OCI-LY1 (cell line): ENCODE measurements around the gene RAPGEF6.

Experiments
- H2AFZ ChIP-seq: fragments of 200-600 bp; sonication (generic), shearing (Covaris generic); 2 replicates; pipeline ENCODE4 v1.6.0; 2014; ENCODE audit warnings: antibody characterized with exemption, mild to moderate bottlenecking, low read length
- H3F3A ChIP-seq: fragments of 200-600 bp; sonication (generic), shearing (Covaris generic); 2 replicates; pipeline ENCODE4 v1.6.0; 2014; ENCODE audit warnings: mild to moderate bottlenecking, antibody characterized with exemption, low read length, moderate library complexity; ENCODE audit not compliant: insufficient read depth
- H3K27ac ChIP-seq: fragments of 200-600 bp; sonication (generic); 2 replicates; pipeline ENCODE4 v1.5.1; 2014; ENCODE audit warnings: low read length, mixed run types, mild to moderate bottlenecking, low read depth; ENCODE audit not compliant: poor library complexity, severe bottlenecking
- H3K27me3 ChIP-seq: fragments of 200-600 bp; sonication (generic); 2 replicates; pipeline ENCODE4 v1.6.0; 2014; ENCODE audit warnings: antibody characterized with exemption, mild to moderate bottlenecking, low read length, moderate library complexity; ENCODE audit not compliant: insufficient read depth
- H3K36me3 ChIP-seq: fragments of 200-600 bp; sonication (generic); 2 replicates; pipeline ENCODE4 v1.6.1; 2014; ENCODE audit warnings: mild to moderate bottlenecking, antibody characterized with exemption, low read length, moderate library complexity, mixed read lengths; ENCODE audit not compliant: insufficient read depth
- H3K4me1 ChIP-seq: fragments of 200-600 bp; sonication (generic); 2 replicates; pipeline ENCODE4 v1.5.1; 2014; ENCODE audit warnings: mild to moderate bottlenecking, low read length, moderate library complexity; ENCODE audit not compliant: insufficient read depth, severe bottlenecking
- H3K4me2 ChIP-seq: fragments of 200-600 bp; sonication (generic), shearing (Covaris generic); 2 replicates; pipeline ENCODE4 v1.6.1; 2014; ENCODE audit warnings: low read length
- H3K4me3 ChIP-seq: fragments of 200-600 bp; sonication (generic); 2 replicates; pipeline ENCODE4 v1.5.1; 2014; ENCODE audit warnings: low read length, low read depth, mild to moderate bottlenecking, mixed read lengths; ENCODE audit not compliant: poor library complexity, severe bottlenecking
- H3K79me2 ChIP-seq: fragments of 200-600 bp; shearing (Covaris generic); 2 replicates; pipeline ENCODE4 v1.6.1; 2016; ENCODE audit warnings: mixed run types, low read length, mixed read lengths; ENCODE audit not compliant: insufficient read depth
- H3K9ac ChIP-seq: fragments of 200-600 bp; sonication (generic), shearing (Covaris generic); 2 replicates; pipeline ENCODE4 v1.6.1; 2014; ENCODE audit warnings: mild to moderate bottlenecking, low read length, mixed read lengths
- H3K9me2 ChIP-seq: fragments of 200-600 bp; sonication (generic), shearing (Covaris generic); 2 replicates; pipeline ENCODE4 v1.6.1; 2014; ENCODE audit warnings: low read depth, mild to moderate bottlenecking, low read length, mixed read lengths
- H3K9me3 ChIP-seq: fragments of 200-600 bp; shearing (Covaris generic); 2 replicates; pipeline ENCODE4 v1.6.1; 2014; ENCODE audit warnings: low read length, mixed read lengths
- H4K20me1 ChIP-seq: fragments of 200-600 bp; sonication (generic), shearing (Covaris generic); 2 replicates; pipeline ENCODE4 v1.6.0; 2016; ENCODE audit warnings: mild to moderate bottlenecking, low read length; ENCODE audit not compliant: insufficient read depth
- CTCF ChIP-seq: fragments of 200-600 bp; sonication (generic), shearing (Covaris generic); IDR thresholded peaks from 2 replicates; pipeline ENCODE4 v1.5.1; 2017; ENCODE audit warnings: mild to moderate bottlenecking, antibody characterized with exemption, low read length, moderate library complexity, mixed read lengths
- EZH2 ChIP-seq: fragments of 200-600 bp; sonication (generic), shearing (Covaris generic); IDR thresholded peaks from 2 replicates; pipeline ENCODE4 v1.8.0; 2017; ENCODE audit warnings: borderline replicate concordance, mixed run types, mild to moderate bottlenecking, antibody characterized with exemption, low read length, moderate library complexity, mixed read lengths

The RAPGEF6 gene

DNA sequence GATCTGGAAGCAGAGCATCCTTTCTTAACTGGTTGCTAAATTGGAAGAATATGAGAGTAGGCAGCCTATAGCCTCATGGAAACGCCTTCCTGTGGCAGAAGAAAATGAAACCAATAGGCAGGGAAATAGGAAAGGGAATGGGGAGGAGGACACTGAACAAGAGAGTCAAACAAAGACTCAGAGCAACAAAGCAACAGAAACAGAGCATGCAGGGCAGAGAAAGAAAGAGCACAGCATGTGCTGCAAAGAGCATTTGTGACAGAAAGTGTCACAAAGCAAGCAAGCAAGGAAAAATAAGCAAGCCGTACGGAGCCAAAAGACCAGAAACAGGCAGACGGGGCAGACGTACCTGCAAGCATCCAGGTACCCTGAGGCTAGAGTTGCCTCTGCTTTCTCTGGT is 123.1 kb downstream of the RAPGEF6 start:
- H3F3A ChIP-seq: no peaks in the 10 kb centered on the region
- no peak overlapping the region for H3K4me3 ChIP-seq
- H3K4me2 ChIP-seq: no peak overlapping the region
- TF ChIP-seq EZH2: no peak
- no peak for TF ChIP-seq CTCF
- H3K4me1 ChIP-seq: peaks cover 9% of the 10 kb centered on the region
- no peak overlapping the region for H3K9ac ChIP-seq
- H3K9me2 ChIP-seq: no peaks in the 10 kb centered on the region
- no peaks in the 10 kb centered on the region for H3K79me2 ChIP-seq
- no peak overlapping the region for H3K27ac ChIP-seq
- no peaks in the 10 kb centered on the region for H3K27me3 ChIP-seq
- H3K9me3 ChIP-seq: no peaks in the 10 kb centered on the region
- H4K20me1 ChIP-seq: no peaks in the 10 kb centered on the region
- H2AFZ ChIP-seq: no peak overlapping the region
- peaks cover 46% of the 10 kb centered on the region for H3K36me3 ChIP-seq

DNA sequence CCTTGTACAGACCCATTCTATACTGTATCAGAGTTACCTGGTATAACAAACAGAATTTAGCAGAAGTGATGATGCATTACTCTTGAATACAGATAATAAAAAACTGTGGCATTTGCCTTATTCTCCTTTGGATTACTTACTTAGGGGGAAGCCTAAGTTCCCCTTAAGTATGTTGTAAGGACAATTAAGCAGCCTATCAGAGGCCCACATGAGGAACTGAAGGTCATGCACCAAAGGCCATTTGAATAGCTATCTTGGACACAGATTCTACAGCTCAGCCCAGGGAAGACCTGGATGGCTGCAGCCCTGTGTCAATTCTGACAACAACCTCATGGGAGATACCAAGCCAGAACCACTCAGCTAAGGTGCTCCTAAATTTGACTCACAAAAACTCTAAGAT is 125.2 kb downstream of the RAPGEF6 start:
- Histone ChIP-seq H3K4me2 (no peak overlapping the region), H3K27ac (no peak overlapping the region)

GRCh38 chr5:131505237-131505908 is 129.7 kb downstream of the RAPGEF6 start:
- no peak overlapping the region for H3K9ac ChIP-seq
- no peaks in the 10 kb centered on the region for H3K27me3 ChIP-seq
- H3K36me3 ChIP-seq: peaks cover 82% of the 10 kb centered on the region
- H3K79me2 ChIP-seq: no peaks in the 10 kb centered on the region
- no peak overlapping the region for H3K4me2 ChIP-seq
- H3K9me3 ChIP-seq: no peaks in the 10 kb centered on the region
- no peaks in the 10 kb centered on the region for H4K20me1 ChIP-seq
- no peak overlapping the region for H2AFZ ChIP-seq
- no peaks in the 10 kb centered on the region for H3K4me1 ChIP-seq
- TF ChIP-seq CTCF (no peak), EZH2 (no peak)
- H3K9me2 ChIP-seq: no peaks in the 10 kb centered on the region
- H3K27ac ChIP-seq: no peak overlapping the region
- H3K4me3 ChIP-seq: no peak overlapping the region
- no peaks in the 10 kb centered on the region for H3F3A ChIP-seq

More for the DNA sequence above, 125.2 kb downstream of the RAPGEF6 start:
- no peak overlapping the region for H3K4me3 ChIP-seq
- H3K9me2 ChIP-seq: no peaks in the 10 kb centered on the region
- no peaks in the 10 kb centered on the region for H4K20me1 ChIP-seq
- H3K79me2 ChIP-seq: no peaks in the 10 kb centered on the region
- no peaks in the 10 kb centered on the region for H3K27me3 ChIP-seq
- TF ChIP-seq CTCF (no peak), EZH2 (no peak)
- peaks cover under 1% of the 10 kb centered on the region for H3K4me1 ChIP-seq
- no peaks in the 10 kb centered on the region for H3F3A ChIP-seq
- H3K9me3 ChIP-seq: no peaks in the 10 kb centered on the region
- H3K36me3 ChIP-seq: peaks cover 55% of the 10 kb centered on the region
- H2AFZ ChIP-seq: no peak overlapping the region
- no peak overlapping the region for H3K9ac ChIP-seq
